HL-60 (cell line): ENCODE measurements around the gene SLC17A9.

Source experiments
- DNase-seq, 2 experiments: peaks; one replicate each; pipeline ENCODE4 v3.0.0-alpha.2; 2010 to 2020; ENCODE audit warnings: low read depth in 1 of 2, low spot score in 1 of 2
- H3K27ac ChIP-seq: fragments of 250-450 bp; sonication (Bioruptor Pico); replicated peaks from 2 replicates; pipeline ENCODE4 v1.5.1; 2020; ENCODE audit warnings: mild to moderate bottlenecking, moderate library complexity
- H3K27me3 ChIP-seq: fragments of 250-450 bp; sonication (Bioruptor Pico); 2 replicates; pipeline ENCODE4 v1.5.1; 2021; ENCODE audit warnings: mild to moderate bottlenecking, moderate library complexity; ENCODE audit not compliant: insufficient read depth, poor library complexity, severe bottlenecking
- H3K4me3 ChIP-seq: replicated peaks from 2 replicates; pipeline ENCODE4 v1.5.1; 2011; ENCODE audit warnings: mild to moderate bottlenecking, control low read depth, low read length; ENCODE audit not compliant: insufficient read depth
- CTCF ChIP-seq: IDR thresholded peaks from one replicate; pipeline ENCODE4 v1.5.1; 2011; ENCODE audit warnings: low read length, control low read depth, inconsistent platforms; ENCODE audit not compliant: insufficient read depth
- GABPA ChIP-seq: IDR thresholded peaks from 2 replicates; pipeline ENCODE4 v1.6.1; 2012; ENCODE audit warnings: low read depth
- POLR2AphosphoS5 ChIP-seq: IDR thresholded peaks from 2 replicates; pipeline ENCODE4 v1.6.1; 2012; ENCODE audit warnings: low read depth
- REST ChIP-seq: IDR thresholded peaks from 2 replicates; pipeline ENCODE4 v1.6.1; 2012; ENCODE audit warnings: low read depth; ENCODE audit not compliant: insufficient replicate concordance
- SPI1 ChIP-seq: IDR thresholded peaks from 2 replicates; pipeline ENCODE4 v1.6.1; 2012; ENCODE audit warnings: low read depth, mild to moderate bottlenecking, borderline replicate concordance

The SLC17A9 gene

GRCh38 chr20:62944746-62945145 is 7.8 kb upstream of the SLC17A9 start:
- no peak for DNase-seq
- Histone ChIP-seq H3K4me3 (no peak overlapping the region), H3K27ac (no peak overlapping the region), H3K27me3 (no peaks in the 10 kb centered on the region)
- TF ChIP-seq POLR2AphosphoS5 (no peak), SPI1 (no peak), REST (no peak), GABPA (no peak), CTCF (no peak)

- no peak for TF ChIP-seq POLR2AphosphoS5
- TF ChIP-seq GABPA = no peak
- no peak for TF ChIP-seq CTCF
- TF ChIP-seq REST = no peak
- TF ChIP-seq SPI1 = no peak
- no peak for DNase-seq
- no peak overlapping the region for H3K4me3 ChIP-seq
- no peaks in the 10 kb centered on the region for H3K27me3 ChIP-seq
- no peak overlapping the region for H3K27ac ChIP-seq
Observed at GRCh38 chr20:62945771-62946339, 6.7 kb upstream of the SLC17A9 start.

GRCh38 chr20:62946918-62947317 is 5.6 kb upstream of the SLC17A9 start:
- Histone ChIP-seq H3K27me3 (no peaks in the 10 kb centered on the region), H3K4me3 (no peak overlapping the region), H3K27ac (no peak overlapping the region)
- no peak for DNase-seq
- no peak for TF ChIP-seq REST
- no peak; the same call in 1 of the 2 replicates for TF ChIP-seq POLR2AphosphoS5
- TF ChIP-seq GABPA = no peak
- no peak for TF ChIP-seq CTCF
- no peak for TF ChIP-seq SPI1
